Measurements from ENCODE around the gene NRXN3. TPM values are rescaled to one million over a fixed set of nuclear protein-coding genes. Genes with fewer than 3 reads are reported as not detected.

Gene NRXN3
- total RNA-seq, 1 donor from 2014 or later = 5.9 TPM

- no peaks in the 10 kb centered on the region for H4K20me1 ChIP-seq (ENCODE audit: low read depth)
- no peaks in the 10 kb centered on the region for H3K27me3 ChIP-seq
- Mint-ChIP-seq H3K4me1 (no peaks in the 10 kb centered on the region), H3K36me3 (no peaks in the 10 kb centered on the region), H3K27me3 (ENCODE audit: insufficient read depth, low read depth) (peaks cover 2% of the 10 kb centered on the region), H3K9me3 (no peaks in the 10 kb centered on the region), H3K27ac (no peak overlapping the region), H3K4me3 (no peak overlapping the region)
- no peaks in the 10 kb centered on the region for H3F3A ChIP-seq (ENCODE audit: low read depth)
- H3K36me3 ChIP-seq = no peaks in the 10 kb centered on the region
- H2AFZ ChIP-seq (replicated peaks) = no peak overlapping the region
- no peaks in the 10 kb centered on the region for H3K9me3 ChIP-seq (ENCODE audit: low read depth)
- no peak overlapping the region for H3K4me3 ChIP-seq
- no peak overlapping the region for H3K4me2 ChIP-seq
- TF ChIP-seq EZH2 (IDR thresholded peaks at IDR 0.05) (no peak), EZH2phosphoT487 (IDR thresholded peaks at IDR 0.05) (no peak)
- H3K79me2 ChIP-seq (ENCODE audit: low read depth) = no peaks in the 10 kb centered on the region
- no peak overlapping the region for H3K27ac ChIP-seq
- peaks cover 8% of the 10 kb centered on the region for H3K4me1 ChIP-seq
- H3K9ac ChIP-seq = no peak overlapping the region
- no peak for DNase-seq (ENCODE audit: low spot score)
These were observed 1516.0 kb downstream of the NRXN3 start for GRCh38 chr14:79686196-79686595.

- H4K20me1 ChIP-seq (ENCODE audit: low read depth) = no peaks in the 10 kb centered on the region
- no peak overlapping the region for H3K27ac ChIP-seq
- Mint-ChIP-seq H3K27ac (no peak overlapping the region), H3K4me3 (no peak overlapping the region), H3K4me1 (peaks cover 7% of the 10 kb centered on the region), H3K36me3 (no peaks in the 10 kb centered on the region), H3K27me3 (ENCODE audit: insufficient read depth, low read depth) (no peaks in the 10 kb centered on the region), H3K9me3 (no peaks in the 10 kb centered on the region)
- no peaks in the 10 kb centered on the region for H3K9me3 ChIP-seq (ENCODE audit: low read depth)
- H3K36me3 ChIP-seq = no peaks in the 10 kb centered on the region
- no peaks in the 10 kb centered on the region for H3K79me2 ChIP-seq (ENCODE audit: low read depth)
- no peak overlapping the region for H3K9ac ChIP-seq
- DNase-seq (ENCODE audit: low spot score) = no peak
- H3K4me1 ChIP-seq = peaks cover 34% of the 10 kb centered on the region
- H3K27me3 ChIP-seq = no peaks in the 10 kb centered on the region
- no peak for TF ChIP-seq EZH2phosphoT487 (IDR thresholded peaks at IDR 0.05)
- H3F3A ChIP-seq (ENCODE audit: low read depth) = no peaks in the 10 kb centered on the region
- H3K4me3 ChIP-seq = no peak overlapping the region
- H3K4me2 ChIP-seq = no peak overlapping the region
- H2AFZ ChIP-seq (replicated peaks) = no peak overlapping the region
These were observed 1520.8 kb downstream of the NRXN3 start for GRCh38 chr14:79690960-79691359.

- H3K27me3 Mint-ChIP-seq (ENCODE audit: insufficient read depth, low read depth) = no peaks in the 10 kb centered on the region
- Histone ChIP-seq H3K36me3 (no peaks in the 10 kb centered on the region), H3K9ac (no peak overlapping the region), H3K4me3 (no peak overlapping the region), H3F3A (ENCODE audit: low read depth) (no peaks in the 10 kb centered on the region), H3K27ac (no peak overlapping the region), H3K4me1 (peaks cover 28% of the 10 kb centered on the region), H3K27me3 (no peaks in the 10 kb centered on the region), H3K9me3 (ENCODE audit: low read depth) (no peaks in the 10 kb centered on the region), H3K79me2 (ENCODE audit: low read depth) (no peaks in the 10 kb centered on the region), H2AFZ (replicated peaks) (no peak overlapping the region), H4K20me1 (ENCODE audit: low read depth) (no peaks in the 10 kb centered on the region), H3K4me2 (peak overlapping the region; percentile 33)
- no peak for DNase-seq (ENCODE audit: low spot score)
- H3K27ac Mint-ChIP-seq = no peak overlapping the region
- H3K36me3 Mint-ChIP-seq = peaks cover 1% of the 10 kb centered on the region
- H3K4me1 Mint-ChIP-seq = peaks cover 7% of the 10 kb centered on the region
- H3K4me3 Mint-ChIP-seq = no peak overlapping the region
- H3K9me3 Mint-ChIP-seq = no peaks in the 10 kb centered on the region
- TF ChIP-seq CTCF (IDR thresholded peaks at IDR 0.05) (no peak), EZH2 (IDR thresholded peaks at IDR 0.05) (no peak), EZH2phosphoT487 (IDR thresholded peaks at IDR 0.05) (no peak)
These were observed 1523.8 kb downstream of the NRXN3 start for GRCh38 chr14:79693935-79694334.

- no peak for DNase-seq (ENCODE audit: low spot score)
- Mint-ChIP-seq H3K27ac (no peak overlapping the region), H3K4me3 (no peak overlapping the region), H3K9me3 (no peaks in the 10 kb centered on the region), H3K36me3 (peaks cover 1% of the 10 kb centered on the region), H3K4me1 (peaks cover 7% of the 10 kb centered on the region), H3K27me3 (ENCODE audit: insufficient read depth, low read depth) (no peaks in the 10 kb centered on the region)
- no peaks in the 10 kb centered on the region for H4K20me1 ChIP-seq (ENCODE audit: low read depth)
- H3F3A ChIP-seq (ENCODE audit: low read depth) = no peaks in the 10 kb centered on the region
- no peak overlapping the region for H2AFZ ChIP-seq (replicated peaks)
- TF ChIP-seq CTCF (IDR thresholded peaks at IDR 0.05) = no peak
- no peak for TF ChIP-seq EZH2 (IDR thresholded peaks at IDR 0.05)
- no peak for TF ChIP-seq EZH2phosphoT487 (IDR thresholded peaks at IDR 0.05)
- no peaks in the 10 kb centered on the region for H3K36me3 ChIP-seq
- peaks cover 28% of the 10 kb centered on the region for H3K4me1 ChIP-seq
- no peak overlapping the region for H3K4me2 ChIP-seq
- no peak overlapping the region for H3K27ac ChIP-seq
- no peaks in the 10 kb centered on the region for H3K27me3 ChIP-seq
- H3K9ac ChIP-seq = no peak overlapping the region
- no peaks in the 10 kb centered on the region for H3K79me2 ChIP-seq (ENCODE audit: low read depth)
- no peaks in the 10 kb centered on the region for H3K9me3 ChIP-seq (ENCODE audit: low read depth)
- H3K4me3 ChIP-seq = no peak overlapping the region
These were observed 1525.1 kb downstream of the NRXN3 start for GRCh38 chr14:79695307-79695706.
